GM12874 (cell line): ENCODE data around the gene MYOZ3.
A peak's percentile ranks its signal among the peaks of the same experiment; 100 is the strongest.

Source experiments
- CTCF ChIP-seq: IDR thresholded peaks from 2 replicates; pipeline ENCODE4 v1.5.1; 2011; ENCODE audit warnings: low read depth, mild to moderate bottlenecking, control low read depth, low read length, moderate library complexity; ENCODE audit not compliant: insufficient read depth

MYOZ3 gene, protein sequence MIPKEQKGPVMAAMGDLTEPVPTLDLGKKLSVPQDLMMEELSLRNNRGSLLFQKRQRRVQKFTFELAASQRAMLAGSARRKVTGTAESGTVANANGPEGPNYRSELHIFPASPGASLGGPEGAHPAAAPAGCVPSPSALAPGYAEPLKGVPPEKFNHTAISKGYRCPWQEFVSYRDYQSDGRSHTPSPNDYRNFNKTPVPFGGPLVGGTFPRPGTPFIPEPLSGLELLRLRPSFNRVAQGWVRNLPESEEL

GRCh38 chr5:150661086-150661485 is at the start of gene MYOZ3:
Gene MYOZ3, plus strand, starts transcription at chr5:150661251. Its CDS starts 1,691 bp downstream, at chr5:150662942.
- no peak for TF ChIP-seq CTCF

GRCh38 chr5:150612405-150612804 is 48.6 kb upstream of the MYOZ3 start:
- no peak for TF ChIP-seq CTCF

DNA sequence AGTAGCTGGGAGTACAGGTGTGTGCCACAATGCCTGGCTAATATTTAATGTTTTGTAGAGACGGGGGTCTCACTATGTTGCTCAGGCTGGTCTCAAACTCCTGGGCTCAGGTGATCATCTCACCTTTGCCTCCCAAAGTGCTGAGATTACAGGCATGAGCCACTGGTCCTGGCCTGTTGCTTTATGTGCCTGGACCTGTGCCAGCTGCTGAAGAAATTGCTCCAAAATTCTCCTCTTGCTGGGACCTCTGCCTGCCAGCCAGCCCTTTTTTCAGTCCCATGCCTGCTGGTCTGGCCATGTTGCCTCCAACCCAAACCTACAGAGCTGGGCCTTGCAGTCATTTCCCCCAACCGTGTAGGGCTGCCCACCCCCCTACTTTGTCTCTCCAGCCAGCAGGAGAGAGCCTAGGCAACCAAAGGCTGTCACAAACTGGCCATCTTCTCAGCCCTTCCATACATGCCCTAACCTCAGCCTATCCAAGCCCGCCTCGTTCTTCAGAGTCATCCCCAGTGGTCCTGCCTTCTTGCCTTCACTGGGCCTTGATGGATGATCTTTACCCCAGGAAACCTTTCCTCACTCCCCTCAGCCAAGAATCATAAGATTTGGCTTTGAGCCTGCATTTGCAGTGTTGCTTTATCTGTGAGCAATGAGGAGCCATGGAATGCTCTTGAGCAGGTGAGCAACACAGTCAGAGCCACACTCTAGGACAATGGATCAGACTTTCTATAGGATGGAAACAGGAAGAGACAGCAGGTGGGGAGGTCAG is 48.0 kb upstream of the MYOZ3 start:
- TF ChIP-seq CTCF = no peak

GRCh38 chr5:150613991-150614660 is 46.9 kb upstream of the MYOZ3 start:
- peak; percentile 17; the same call in 1 of the 2 replicates for TF ChIP-seq CTCF

DNA sequence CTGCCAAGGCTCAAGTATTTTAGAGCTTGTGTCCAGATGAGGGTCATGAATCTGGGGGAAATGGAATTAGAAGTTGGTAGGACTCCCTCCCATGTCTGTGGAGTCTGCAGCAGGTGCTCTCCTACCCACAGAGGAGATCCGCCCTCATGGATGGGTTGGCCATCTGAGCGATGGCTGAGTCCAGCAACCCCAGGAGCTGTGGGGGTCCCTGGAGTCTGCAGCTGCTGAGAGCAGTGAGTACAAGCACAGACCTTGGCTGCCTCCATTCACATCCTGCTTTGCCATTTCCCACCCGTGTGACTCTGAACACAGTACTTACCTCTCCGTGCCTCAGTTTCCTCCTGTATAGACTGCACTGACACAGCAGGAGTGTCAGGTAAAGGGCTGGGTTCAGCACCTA is 46.4 kb upstream of the MYOZ3 start:
- no peak for TF ChIP-seq CTCF

DNA sequence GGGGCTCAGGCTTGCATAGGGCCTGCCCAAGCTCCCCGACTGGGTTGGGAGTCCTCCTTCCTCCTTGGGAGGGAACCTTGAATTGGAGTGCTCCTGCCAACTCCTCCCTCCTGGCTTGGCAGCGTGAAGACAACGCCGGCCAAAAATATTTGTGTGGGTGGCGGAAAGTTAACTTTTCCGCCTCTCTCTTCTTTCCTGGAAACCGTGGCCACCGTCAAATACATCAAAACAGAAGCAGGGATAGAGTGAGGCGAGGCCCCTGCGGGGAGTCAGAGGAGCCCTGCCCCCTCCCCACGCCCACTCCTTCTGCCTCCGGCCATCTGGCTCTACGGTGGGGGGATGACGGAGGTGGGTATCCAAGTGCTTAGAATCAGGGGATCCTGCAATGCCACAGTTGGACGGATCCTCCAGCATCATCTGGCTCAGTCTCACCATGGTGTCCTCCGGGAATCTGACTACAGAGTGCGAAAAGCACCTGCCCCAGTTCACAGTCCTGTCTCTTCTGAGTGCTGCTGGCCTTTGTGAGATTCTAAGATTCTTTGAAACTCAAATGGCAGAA is 45.8 kb upstream of the MYOZ3 start:
- TF ChIP-seq CTCF = no peak

GRCh38 chr5:150616024-150616470 is 45.0 kb upstream of the MYOZ3 start:
- TF ChIP-seq CTCF = no peak
